WTC11 (cell line): ENCODE data around the gene SYDE2. TPM values are rescaled to one million over a fixed set of nuclear protein-coding genes. Genes with fewer than 3 reads are reported as not detected.

Experiments
- ATAC-seq: fragments of 200-7000 bp; cut with Tn5 transposase; 2 replicates; pipeline ENCODE4 v1.10.0; 2021; ENCODE audit warnings: mild to moderate bottlenecking, moderate library complexity
- CTCF ChIA-PET: fragments of 300-600 bp; sonication (Branson Sonifier 250); formaldehyde crosslinking; loops from one replicate; lab custom pipeline; 2021; ENCODE audit warnings: antibody characterized with exemption; lab: Charles Lee
- POLR2A ChIA-PET: fragments of 350-600 bp; sonication (Branson Sonifier 250); formaldehyde crosslinking; loops from one replicate; lab custom pipeline; 2021; ENCODE audit warnings: antibody characterized with exemption; lab: Charles Lee
- DNase-seq: peaks from one replicate; pipeline ENCODE4 v3.0.0; 2021; ENCODE audit warnings: low spot score
- H3K27ac Mint-ChIP-seq: 2 replicates; pipeline ENCODE4 v1.8.0; 2021; ENCODE audit warnings: mixed read lengths
- H3K27me3 Mint-ChIP-seq: 2 replicates; pipeline ENCODE4 v1.8.0; 2021; ENCODE audit warnings: low read depth, mild to moderate bottlenecking, moderate library complexity, mixed read lengths
- H3K36me3 Mint-ChIP-seq: 2 replicates; pipeline ENCODE4 v1.8.0; 2021; ENCODE audit warnings: mixed read lengths
- H3K4me1 Mint-ChIP-seq: 2 replicates; pipeline ENCODE4 v1.8.0; 2022; ENCODE audit warnings: mixed read lengths
- H3K4me3 Mint-ChIP-seq: 2 replicates; pipeline ENCODE4 v1.8.0; 2021; ENCODE audit warnings: mild to moderate bottlenecking, moderate library complexity, mixed read lengths
- H3K9me3 Mint-ChIP-seq: 2 replicates; pipeline ENCODE4 v1.8.0; 2021; ENCODE audit warnings: mixed read lengths
- AR ChIP-seq: fragments of 250-450 bp; sonication (Bioruptor Pico); IDR thresholded peaks from 2 replicates; pipeline ENCODE4 v1.9.0; 2021; ENCODE audit warnings: mild to moderate bottlenecking
- ATF2 ChIP-seq: sonication (generic); formaldehyde crosslinking; IDR thresholded peaks from 2 replicates; pipeline ENCODE4 v1.8.1; 2022; ENCODE audit warnings: low read depth, missing genetic modification reagents, borderline replicate concordance
- E2F4 ChIP-seq: sonication (generic); formaldehyde crosslinking; IDR thresholded peaks from 2 replicates; pipeline ENCODE4 v1.8.1; 2022; ENCODE audit warnings: low read depth, mild to moderate bottlenecking, moderate library complexity, missing genetic modification reagents, borderline replicate concordance
- ETV6 ChIP-seq: sonication (generic); formaldehyde crosslinking; IDR thresholded peaks from 2 replicates; pipeline ENCODE4 v1.8.1; 2022; ENCODE audit warnings: mild to moderate bottlenecking, missing genetic modification reagents
- HMGA2 ChIP-seq: fragments of 250-450 bp; sonication (Bioruptor Pico); IDR thresholded peaks from 2 replicates; pipeline ENCODE4 v1.4.0; 2021; ENCODE audit warnings: mild to moderate bottlenecking, moderate library complexity
- IRF2 ChIP-seq: sonication (generic); formaldehyde crosslinking; IDR thresholded peaks from 2 replicates; pipeline ENCODE4 v1.8.0; 2022; ENCODE audit warnings: low read depth, missing genetic modification reagents, borderline replicate concordance
- JUN ChIP-seq: sonication (generic); formaldehyde crosslinking; IDR thresholded peaks from 2 replicates; pipeline ENCODE4 v1.8.0; 2023; ENCODE audit warnings: mild to moderate bottlenecking, missing genetic modification reagents
- KAT7 ChIP-seq: sonication (generic); formaldehyde crosslinking; IDR thresholded peaks from 2 replicates; pipeline ENCODE4 v1.8.1; 2023; ENCODE audit warnings: missing genetic modification reagents, mild to moderate bottlenecking, borderline replicate concordance
- MXD4 ChIP-seq: fragments of 250-450 bp; sonication (Bioruptor Pico); IDR thresholded peaks from 2 replicates; pipeline ENCODE4 v1.8.0; 2021; ENCODE audit warnings: mild to moderate bottlenecking, moderate library complexity, borderline replicate concordance
- NFE2L1 ChIP-seq: sonication (generic); formaldehyde crosslinking; IDR thresholded peaks from 2 replicates; pipeline ENCODE4 v1.8.1; 2023; ENCODE audit warnings: missing genetic modification reagents
- NFYB ChIP-seq: sonication (generic); formaldehyde crosslinking; conservative IDR thresholded peaks from 2 replicates; pipeline ENCODE4 v1.8.0; 2022; ENCODE audit warnings: low read depth, missing genetic modification reagents
- NR1H2 ChIP-seq: sonication (generic); formaldehyde crosslinking; IDR thresholded peaks from 2 replicates; pipeline ENCODE4 v1.9.0; 2021; ENCODE audit warnings: mild to moderate bottlenecking, moderate library complexity, missing genetic modification reagents
- PRDM15 ChIP-seq: sonication (generic); formaldehyde crosslinking; IDR thresholded peaks from 2 replicates; pipeline ENCODE4 v1.8.0; 2022; ENCODE audit warnings: missing genetic modification reagents
- SMAD3 ChIP-seq: sonication (generic); formaldehyde crosslinking; IDR thresholded peaks from 2 replicates; pipeline ENCODE4 v1.8.0; 2022; ENCODE audit warnings: missing genetic modification reagents, mild to moderate bottlenecking, borderline replicate concordance
- SOX15 ChIP-seq: fragments of 250-450 bp; sonication (Bioruptor Pico); IDR thresholded peaks from 2 replicates; pipeline ENCODE4 v1.9.0; 2021; ENCODE audit warnings: mild to moderate bottlenecking
- TEAD1 ChIP-seq: sonication (generic); formaldehyde crosslinking; IDR thresholded peaks from 2 replicates; pipeline ENCODE4 v1.8.0; 2022; ENCODE audit warnings: mild to moderate bottlenecking, missing genetic modification reagents
- TP53 ChIP-seq: sonication (generic); formaldehyde crosslinking; IDR thresholded peaks from 2 replicates; pipeline ENCODE4 v1.8.1; 2023; ENCODE audit warnings: mild to moderate bottlenecking, missing genetic modification reagents
- USF2 ChIP-seq: sonication (generic); formaldehyde crosslinking; IDR thresholded peaks from 2 replicates; pipeline ENCODE4 v1.8.1; 2023; ENCODE audit warnings: mild to moderate bottlenecking, missing genetic modification reagents, moderate library complexity
- ZBTB43 ChIP-seq: sonication (generic); formaldehyde crosslinking; IDR thresholded peaks from 2 replicates; pipeline ENCODE4 v1.8.1; 2023; ENCODE audit warnings: mild to moderate bottlenecking, missing genetic modification reagents
- ZNF121 ChIP-seq: sonication (generic); formaldehyde crosslinking; IDR thresholded peaks from 2 replicates; pipeline ENCODE4 v1.8.0; 2023; ENCODE audit warnings: missing genetic modification reagents
- ZNF138 ChIP-seq: sonication (generic); formaldehyde crosslinking; conservative IDR thresholded peaks from 2 replicates; pipeline ENCODE4 v1.8.1; 2022; ENCODE audit warnings: mild to moderate bottlenecking, moderate library complexity, missing genetic modification reagents
- ZNF396 ChIP-seq: fragments of 250-450 bp; sonication (Bioruptor Pico); IDR thresholded peaks from 2 replicates; pipeline ENCODE4 v1.8.0; 2021; ENCODE audit warnings: mild to moderate bottlenecking, moderate library complexity, borderline replicate concordance
- ZNF425 ChIP-seq: fragments of 250-450 bp; sonication (Bioruptor Pico); conservative IDR thresholded peaks from 2 replicates; pipeline ENCODE4 v1.9.0; 2021; ENCODE audit warnings: mild to moderate bottlenecking
- total RNA-seq: library from RNA; stranded (reverse); gene quantifications from 3 replicates; pipeline ENCODE4 v1.2.3, GENCODE V29; 2021

SYDE2 gene
- total RNA-seq, 1 experiment from 2014 or later: 13.8 TPM

GRCh38 chr1:85243372-85243771 is 42.6 kb upstream of the SYDE2 start (continued):
- TF ChIP-seq TP53 (CRISPR knock-in tag): no peak
- no peak for TF ChIP-seq ZBTB43 (CRISPR knock-in tag)
- no peak for TF ChIP-seq TEAD1 (CRISPR knock-in tag)
- no peak for TF ChIP-seq SMAD3 (CRISPR knock-in tag)
- no peak for TF ChIP-seq ZNF425 (CRISPR knock-in tag)
- TF ChIP-seq ZNF138: no peak
- no peak for TF ChIP-seq IRF2 (CRISPR knock-in tag)
- TF ChIP-seq E2F4: no peak
- TF ChIP-seq, all 79 proteins: peak for 0

GRCh38 chr1:85240643-85241042 is 39.8 kb upstream of the SYDE2 start:
- DNase-seq: no peak
- POLR2A ChIA-PET: interaction anchor here (0.9 to 1.5 kb wide), 3 partner anchors 15 to 132 kb away, joined by 3 read pairs; partner anchors contain the start of gene BCL10
- no peak for ATAC-seq
- TF ChIP-seq KAT7 (no peak), E2F4 (no peak), AR (CRISPR knock-in tag) (no peak), ATF2 (CRISPR knock-in tag) (no peak), JUN (CRISPR knock-in tag) (no peak), MXD4 (no peak), USF2 (no peak), PRDM15 (CRISPR knock-in tag) (no peak), SOX15 (no peak), HMGA2 (no peak), NR1H2 (CRISPR knock-in tag) (no peak), ZNF121 (CRISPR knock-in tag) (no peak), NFE2L1 (no peak), ZNF396 (CRISPR knock-in tag) (no peak), ETV6 (no peak), NFYB (no peak)

More at GRCh38 chr1:85240643-85241042, 39.8 kb upstream of the SYDE2 start:
- peaks cover 25% of the 10 kb centered on the region for H3K4me1 Mint-ChIP-seq
- 0 out of 2 replicates have a peak, but pooled peaks cover 3% of the 10 kb centered on the region for H3K9me3 Mint-ChIP-seq
- H3K27ac Mint-ChIP-seq: no peak overlapping the region
- H3K36me3 Mint-ChIP-seq: no peaks in the 10 kb centered on the region
- H3K27me3 Mint-ChIP-seq: no peaks in the 10 kb centered on the region
- CTCF ChIA-PET: interaction anchor here (0.7 to 1.8 kb wide), 23 partner anchors 10 to 305 kb away, joined by 3 to 58 read pairs (median 4); partner anchors contain the start of gene C1orf52
- no peak overlapping the region for H3K4me3 Mint-ChIP-seq
